ENCODE results near the gene STAU1.
"Not testable (repeated sequence)": the region's sequence is repeated elsewhere in the genome, so short reads cannot be mapped to it uniquely, and the experiment has no call there.

STAU1 gene

DNA sequence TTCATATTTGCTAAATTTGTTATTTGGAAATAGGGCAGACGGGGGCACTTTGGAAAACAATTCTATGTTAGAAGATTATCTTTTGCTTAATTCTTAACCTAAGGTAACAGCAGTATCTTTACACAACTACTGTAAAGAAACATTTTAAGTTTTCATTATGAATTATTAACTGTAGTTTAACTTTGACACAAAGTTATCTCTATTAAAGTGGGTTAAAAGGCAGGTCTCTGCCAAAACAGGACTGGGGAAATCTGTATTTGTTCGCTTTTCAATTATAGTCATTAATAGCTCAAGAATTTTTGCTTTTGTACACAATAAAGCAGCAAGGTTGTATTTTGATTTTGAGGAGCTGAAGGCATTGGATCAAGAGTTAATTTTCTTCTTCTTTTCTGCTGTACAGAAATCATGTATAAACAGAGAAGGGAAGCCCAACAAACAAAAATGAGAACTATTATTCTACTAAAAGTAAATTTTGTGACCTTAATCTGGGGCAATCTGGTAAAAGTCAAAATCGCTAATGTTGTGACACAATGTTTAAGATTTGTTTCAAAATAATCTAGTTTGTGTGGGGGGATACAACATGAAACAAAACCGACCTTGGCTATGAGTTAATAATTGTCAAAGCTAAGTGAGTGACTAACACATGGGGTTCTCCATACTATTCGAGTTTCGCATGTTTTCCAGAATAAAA lies 2.9 kb downstream of the STAU1 start:
- TF ChIP-seq CTCF (IDR thresholded peaks at IDR 0.05; ENCODE audit: low read depth, low read length) = no peak
- no peak overlapping the region for H3K4me3 ChIP-seq (ENCODE audit: low read depth, low read length)
- no peak for DNase-seq (ENCODE audit: low read depth, low spot score)
- in situ Hi-C loops (cut with HindIII; ENCODE audit: low sequenced_read_pairs) = no loop called here

GRCh38 chr20:49184691-49185070 lies 3.5 kb downstream of the STAU1 start:
- in situ Hi-C loops (cut with HindIII; ENCODE audit: low sequenced_read_pairs) = no loop called here
- no peak overlapping the region for H3K4me3 ChIP-seq (ENCODE audit: low read depth, low read length)
- no peak for DNase-seq (ENCODE audit: low read depth, low spot score)
- no peak for TF ChIP-seq CTCF (IDR thresholded peaks at IDR 0.05; ENCODE audit: low read depth, low read length)

DNA sequence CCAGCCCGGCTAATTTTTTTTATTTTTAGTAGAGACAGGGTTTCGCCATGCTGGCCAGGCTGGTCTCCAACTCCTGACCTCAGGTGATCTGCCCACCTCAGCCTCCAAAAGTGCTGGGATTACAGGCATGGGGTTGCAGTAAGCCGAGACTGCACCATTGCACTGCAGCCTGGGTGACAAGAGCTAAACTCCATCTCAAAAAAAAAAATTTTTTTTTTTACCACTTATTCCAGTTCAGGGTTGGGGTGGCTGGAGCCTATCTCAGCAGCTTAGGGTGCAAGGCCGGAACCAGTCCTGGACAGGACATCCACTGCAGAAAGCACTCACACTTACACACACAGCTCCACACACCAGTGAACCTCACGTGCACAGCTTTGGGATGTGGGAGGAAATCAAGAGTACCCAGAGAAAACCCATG lies 4.0 kb downstream of the STAU1 start:
- in situ Hi-C loops (cut with HindIII; ENCODE audit: low sequenced_read_pairs); H3K4me3 ChIP-seq (ENCODE audit: low read depth, low read length); DNase-seq (ENCODE audit: low read depth, low spot score): not testable (repeated sequence)

DNA sequence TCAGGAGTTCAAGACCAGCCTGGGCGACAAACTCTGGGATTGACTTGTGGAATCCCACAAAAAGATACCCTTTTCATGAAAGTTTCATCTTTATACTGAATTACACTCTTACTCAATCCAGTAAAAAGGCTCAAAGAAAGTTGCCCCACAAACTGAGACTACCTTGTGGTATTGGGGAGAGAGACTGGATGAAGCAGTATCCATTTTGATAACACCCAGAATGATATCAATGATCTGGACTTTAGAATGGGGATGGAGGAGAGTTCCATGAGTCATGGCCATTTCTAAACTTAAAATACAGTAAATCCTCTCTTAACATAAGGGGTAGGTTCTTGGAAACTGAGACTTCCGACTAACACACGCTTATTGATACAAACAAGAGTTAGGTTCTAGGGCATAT lies 4.7 kb downstream of the STAU1 start:
- H3K4me3 ChIP-seq (ENCODE audit: low read depth, low read length) = no peak overlapping the region
- in situ Hi-C loops (cut with HindIII; ENCODE audit: low sequenced_read_pairs) = no loop called here
- DNase-seq (ENCODE audit: low read depth, low spot score) = no peak
- TF ChIP-seq CTCF (IDR thresholded peaks at IDR 0.05; ENCODE audit: low read depth, low read length) = no peak

DNA sequence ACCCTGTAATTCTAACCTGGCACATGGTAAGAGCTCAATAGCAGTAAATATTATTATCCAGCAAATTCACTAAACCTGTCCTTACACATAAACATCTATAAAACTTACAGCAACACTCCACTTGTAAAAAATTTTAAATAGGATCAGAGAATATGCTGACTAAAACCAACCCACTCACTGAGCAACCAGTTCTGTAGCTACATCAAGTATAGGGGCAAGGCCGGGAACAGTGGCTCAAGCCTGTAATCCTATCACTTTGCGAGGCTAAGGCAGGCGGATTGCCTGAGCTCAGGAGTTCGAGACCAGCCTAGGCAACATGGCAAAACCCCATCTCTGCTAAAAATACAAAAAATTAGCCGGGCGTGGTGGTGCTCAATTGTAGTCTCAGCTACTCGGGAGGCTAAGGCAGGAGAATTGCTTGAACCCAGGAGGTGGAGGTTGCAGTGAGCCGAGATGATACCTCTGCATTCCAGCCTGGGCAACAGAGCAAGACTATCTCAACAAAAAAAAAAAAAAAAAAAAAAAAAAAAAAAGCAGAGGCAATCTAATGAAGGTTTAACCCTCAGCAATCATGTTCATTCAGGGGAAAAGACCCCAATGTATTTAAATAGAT lies 6.8 kb downstream of the STAU1 start:
- no peak overlapping the region for H3K4me3 ChIP-seq (ENCODE audit: low read depth, low read length)
- no peak for TF ChIP-seq CTCF (IDR thresholded peaks at IDR 0.05; ENCODE audit: low read depth, low read length)
- in situ Hi-C loops (cut with HindIII; ENCODE audit: low sequenced_read_pairs) = no loop called here
- no peak for DNase-seq (ENCODE audit: low read depth, low spot score)

- H3K4me3 ChIP-seq (ENCODE audit: low read depth, low read length) = no peak overlapping the region
- TF ChIP-seq CTCF (IDR thresholded peaks at IDR 0.05; ENCODE audit: low read depth, low read length) = no peak
- no peak for DNase-seq (ENCODE audit: low read depth, low spot score)
- in situ Hi-C loops (cut with HindIII; ENCODE audit: low sequenced_read_pairs) = no loop called here
These were observed 8.5 kb downstream of the STAU1 start for GRCh38 chr20:49179368-49180277.

- no peak for TF ChIP-seq CTCF (IDR thresholded peaks at IDR 0.05; ENCODE audit: low read depth, low read length)
- H3K4me3 ChIP-seq (ENCODE audit: low read depth, low read length) = no peak overlapping the region
- in situ Hi-C loops (cut with HindIII; ENCODE audit: low sequenced_read_pairs) = no loop called here
- DNase-seq (ENCODE audit: low read depth, low spot score) = no peak
These were observed 14.0 kb downstream of the STAU1 start for GRCh38 chr20:49174183-49174582.
